ENCODE data around the gene XIRP1.

GRCh38 chr3:39241561-39241960 is 49.2 kb upstream of the XIRP1 start:
- TF ChIP-seq CTCF (IDR thresholded peaks at IDR 0.05; ENCODE audit: low read depth, low read length, poor library complexity, severe bottlenecking) (no peak), EZH2phosphoT487 (IDR thresholded peaks at IDR 0.05; ENCODE audit: borderline replicate concordance, low read length) (no peak)

All from DOHH2 (cell line).